Karpas-422 (cell line): ENCODE data around the gene TCP1. TPM values are rescaled to one million over a fixed set of nuclear protein-coding genes. Genes with fewer than 3 reads are reported as not detected.
A peak's percentile ranks its signal among the peaks of the same experiment; 100 is the strongest.
"Not testable (repeated sequence)": the region's sequence is repeated elsewhere in the genome, so short reads cannot be mapped to it uniquely, and the experiment has no call there.

ENCODE experiments used
- DNase-seq: peaks from one replicate; pipeline ENCODE4 v3.0.0-alpha.2; 2015
- H2AFZ ChIP-seq: fragments of 200-600 bp; sonication (generic); 2 replicates; pipeline ENCODE4 v1.6.1; 2014; ENCODE audit warnings: antibody characterized with exemption, low read length, mixed read lengths
- H3K27ac ChIP-seq: fragments of 200-600 bp; sonication (generic); 2 replicates; pipeline ENCODE4 v1.5.1; 2014; ENCODE audit warnings: mild to moderate bottlenecking, low read length, moderate library complexity
- H3K27me3 ChIP-seq: fragments of 200-600 bp; sonication (generic); 2 replicates; pipeline ENCODE4 v1.6.1; 2014; ENCODE audit warnings: low read length, mixed read lengths
- H3K36me3 ChIP-seq: fragments of 200-600 bp; sonication (generic); 2 replicates; pipeline ENCODE4 v1.6.1; 2014; ENCODE audit warnings: low read length, mixed read lengths; ENCODE audit not compliant: insufficient read depth
- H3K4me1 ChIP-seq: fragments of 200-600 bp; sonication (generic); 2 replicates; pipeline ENCODE4 v1.6.1; 2014; ENCODE audit warnings: mild to moderate bottlenecking, low read length, mixed read lengths
- H3K4me2 ChIP-seq: fragments of 200-600 bp; sonication (generic); 2 replicates; pipeline ENCODE4 v1.6.1; 2014; ENCODE audit warnings: low read length, low read depth, mild to moderate bottlenecking; ENCODE audit not compliant: poor library complexity, severe bottlenecking
- H3K4me3 ChIP-seq: fragments of 200-600 bp; sonication (generic); 2 replicates; pipeline ENCODE4 v1.5.1; 2014; ENCODE audit warnings: mild to moderate bottlenecking, antibody characterized with exemption, low read length, mixed read lengths
- H3K79me2 ChIP-seq: fragments of 200-600 bp; sonication (generic); 2 replicates; pipeline ENCODE4 v1.6.1; 2014; ENCODE audit warnings: mild to moderate bottlenecking, low read length, mixed read lengths
- H3K9ac ChIP-seq: fragments of 200-600 bp; sonication (generic); 2 replicates; pipeline ENCODE4 v1.6.0; 2014; ENCODE audit warnings: low read length
- H3K9me2 ChIP-seq: fragments of 200-600 bp; sonication (generic), shearing (Covaris generic); replicated peaks from 2 replicates; pipeline ENCODE4 v1.6.0; 2014; ENCODE audit warnings: mild to moderate bottlenecking, low read length, moderate library complexity; ENCODE audit not compliant: insufficient read depth
- H3K9me3 ChIP-seq: fragments of 300-700, 200-600 bp; sonication (generic); 2 replicates; pipeline ENCODE4 v1.6.1; 2014; ENCODE audit warnings: low read length, mixed read lengths
- H4K20me1 ChIP-seq: fragments of 200-600 bp; sonication (generic); 2 replicates; pipeline ENCODE4 v1.6.1; 2014; ENCODE audit warnings: mild to moderate bottlenecking, antibody characterized with exemption, low read length, low read depth; ENCODE audit not compliant: insufficient read depth
- total RNA-seq: library from RNA; depleted of rRNA; stranded (reverse); fragments of >200 nt; shearing (Covaris generic); gene quantifications from 2 replicates; pipeline ENCODE4 v1.2.3, GENCODE V29; 2014; ENCODE audit warnings: low replicate concordance

The TCP1 gene
- total RNA-seq, 1 experiment from 2014 or later, result 223 TPM

- no peak for DNase-seq
- Histone ChIP-seq H3K27ac (no peak overlapping the region), H3K79me2 (no peaks in the 10 kb centered on the region), H3K4me1 (peaks cover 7% of the 10 kb centered on the region), H4K20me1 (no peaks in the 10 kb centered on the region), H3K4me2 (no peak overlapping the region), H3K9me2 (no peaks in the 10 kb centered on the region), H2AFZ (no peak overlapping the region), H3K9me3 (no peaks in the 10 kb centered on the region), H3K27me3 (no peaks in the 10 kb centered on the region), H3K4me3 (no peak overlapping the region), H3K9ac (no peak overlapping the region), H3K36me3 (no peaks in the 10 kb centered on the region)
These were observed 41.3 kb upstream of the TCP1 start for GRCh38 chr6:159830501-159831372.

DNA sequence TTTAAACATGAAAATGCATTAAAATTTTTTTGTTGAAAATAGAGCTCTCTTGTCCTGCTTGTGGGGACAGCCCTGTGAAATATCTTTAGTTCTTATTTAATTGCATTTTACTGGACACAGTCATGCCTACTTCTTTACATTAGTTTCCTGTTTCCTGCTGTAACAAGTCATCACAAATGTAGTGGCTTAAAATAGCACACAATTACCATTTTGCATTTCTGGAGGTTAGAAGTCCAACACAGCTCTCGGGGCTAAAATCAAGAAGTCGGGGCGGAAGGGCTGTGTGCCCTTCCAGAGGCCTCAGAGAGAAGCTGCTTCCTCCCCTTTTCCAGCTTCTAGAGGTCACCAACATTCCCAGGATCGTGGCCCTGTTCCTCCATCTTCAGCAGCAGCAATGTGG is 40.1 kb upstream of the TCP1 start:
- Histone ChIP-seq H3K36me3 (no peaks in the 10 kb centered on the region), H3K4me3 (no peak overlapping the region), H3K9ac (no peak overlapping the region), H3K9me3 (no peaks in the 10 kb centered on the region), H2AFZ (no peak overlapping the region), H3K27me3 (no peaks in the 10 kb centered on the region), H3K4me2 (no peak overlapping the region), H3K4me1 (peaks cover 7% of the 10 kb centered on the region), H4K20me1 (no peaks in the 10 kb centered on the region), H3K27ac (no peak overlapping the region), H3K79me2 (no peaks in the 10 kb centered on the region), H3K9me2 (no peaks in the 10 kb centered on the region)
- DNase-seq, result peak; percentile 50

- Histone ChIP-seq H3K4me3 (no peak overlapping the region), H3K9me3 (no peaks in the 10 kb centered on the region), H3K9ac (no peak overlapping the region), H4K20me1 (no peaks in the 10 kb centered on the region), H2AFZ (no peak overlapping the region), H3K4me2 (no peak overlapping the region), H3K27ac (no peak overlapping the region), H3K79me2 (no peaks in the 10 kb centered on the region), H3K9me2 (no peaks in the 10 kb centered on the region), H3K36me3 (no peaks in the 10 kb centered on the region), H3K4me1 (peaks cover 7% of the 10 kb centered on the region), H3K27me3 (no peaks in the 10 kb centered on the region)
- DNase-seq, result no peak
These were observed 38.7 kb upstream of the TCP1 start for GRCh38 chr6:159828074-159828473.

GRCh38 chr6:159826968-159827647 is 37.7 kb upstream of the TCP1 start:
- no peak overlapping the region for H3K4me2 ChIP-seq
- H3K36me3 ChIP-seq, result no peaks in the 10 kb centered on the region
- no peaks in the 10 kb centered on the region for H4K20me1 ChIP-seq
- H3K4me1 ChIP-seq, result peaks cover 7% of the 10 kb centered on the region
- no peak overlapping the region for H2AFZ ChIP-seq
- H3K27ac ChIP-seq, result no peak overlapping the region
- H3K9me2 ChIP-seq, result no peaks in the 10 kb centered on the region
- no peak overlapping the region for H3K9ac ChIP-seq
- no peak for DNase-seq
- H3K79me2 ChIP-seq, result no peaks in the 10 kb centered on the region
- no peak overlapping the region for H3K4me3 ChIP-seq
- no peaks in the 10 kb centered on the region for H3K27me3 ChIP-seq
- H3K9me3 ChIP-seq, result no peaks in the 10 kb centered on the region

DNA sequence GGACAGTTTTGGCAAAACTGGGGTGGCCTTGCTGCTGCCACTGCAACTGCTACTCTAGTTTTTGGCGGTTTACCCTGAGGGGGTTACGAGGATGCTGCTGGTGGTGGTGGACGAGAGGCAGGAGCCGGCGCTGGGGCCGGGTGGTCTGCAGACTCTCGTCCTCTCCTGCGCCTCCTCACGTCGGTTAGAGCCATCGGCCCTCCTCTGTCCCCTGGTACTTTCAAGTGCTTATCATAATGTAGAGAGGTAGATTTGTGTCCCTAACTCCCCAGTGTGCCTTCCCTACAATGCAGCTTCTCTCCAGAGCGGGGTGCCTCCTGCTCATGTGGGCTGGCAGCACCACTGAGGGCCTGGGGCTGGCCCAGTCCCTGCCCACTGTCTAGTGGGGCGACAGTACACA is 36.6 kb upstream of the TCP1 start:
- Histone ChIP-seq H3K9me3 (no peaks in the 10 kb centered on the region), H3K4me1 (peaks cover 7% of the 10 kb centered on the region), H4K20me1 (no peaks in the 10 kb centered on the region), H3K27ac (no peak overlapping the region), H3K36me3 (no peaks in the 10 kb centered on the region), H3K9ac (no peak overlapping the region), H3K27me3 (no peaks in the 10 kb centered on the region), H3K4me2 (no peak overlapping the region), H3K4me3 (no peak overlapping the region), H2AFZ (no peak overlapping the region), H3K79me2 (no peaks in the 10 kb centered on the region), H3K9me2 (no peaks in the 10 kb centered on the region)
- no peak for DNase-seq

- not testable (repeated sequence) for DNase-seq, H3K9me2 ChIP-seq, H4K20me1 ChIP-seq, H3K36me3 ChIP-seq, H3K79me2 ChIP-seq, H2AFZ ChIP-seq, H3K9ac ChIP-seq, H3K9me3 ChIP-seq, H3K4me3 ChIP-seq, H3K27ac ChIP-seq, H3K4me2 ChIP-seq, H3K4me1 ChIP-seq, H3K27me3 ChIP-seq
These were observed 35.3 kb upstream of the TCP1 start for GRCh38 chr6:159824690-159825089.

DNA sequence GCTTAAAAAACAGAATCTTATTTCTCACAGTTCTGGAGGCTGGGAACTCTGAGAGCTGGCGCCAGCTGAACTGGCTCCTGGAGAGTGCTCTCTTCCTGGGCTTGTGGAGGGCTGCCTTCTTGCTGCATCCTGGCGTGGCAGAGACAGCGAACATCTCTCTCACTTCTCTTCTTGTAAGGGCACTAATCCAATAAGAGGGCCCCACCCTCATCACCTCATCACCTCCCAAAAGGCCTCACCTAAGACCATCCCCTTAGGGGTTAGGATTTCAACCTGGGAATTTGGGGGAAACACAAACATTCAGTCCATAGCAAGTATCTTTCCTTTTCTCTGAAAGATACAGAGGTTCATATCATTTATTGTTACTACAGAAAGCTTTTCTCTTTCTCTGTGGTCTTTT is 34.6 kb upstream of the TCP1 start:
- H3K36me3 ChIP-seq, result no peaks in the 10 kb centered on the region

DNA sequence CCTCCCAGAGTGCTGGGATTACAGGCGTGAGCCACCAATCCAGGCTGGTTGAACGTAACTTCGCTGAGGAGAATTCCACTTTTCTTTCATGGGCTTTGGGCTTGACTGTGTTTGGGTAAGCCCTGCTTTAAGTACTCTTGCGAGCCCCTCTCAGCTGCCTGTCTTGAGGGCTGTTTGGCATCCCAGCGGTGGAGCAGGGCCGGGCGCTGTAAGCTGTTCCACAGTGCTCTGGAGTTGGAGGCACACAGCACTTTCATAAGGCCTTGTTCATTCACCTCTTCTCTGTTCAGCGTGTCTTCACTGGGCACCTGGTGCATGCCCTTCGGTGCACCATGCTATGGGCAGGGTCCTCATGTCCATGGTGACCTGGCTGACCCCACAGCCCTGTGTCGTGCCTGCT is 32.3 kb upstream of the TCP1 start:
- Histone ChIP-seq H3K9me3 (no peaks in the 10 kb centered on the region), H3K9ac (no peak overlapping the region), H3K9me2 (no peaks in the 10 kb centered on the region), H3K36me3 (no peaks in the 10 kb centered on the region), H3K27ac (no peak overlapping the region), H3K4me1 (no peaks in the 10 kb centered on the region), H3K4me3 (no peak overlapping the region), H3K79me2 (no peaks in the 10 kb centered on the region), H2AFZ (no peak overlapping the region), H3K4me2 (no peak overlapping the region), H4K20me1 (no peaks in the 10 kb centered on the region), H3K27me3 (no peaks in the 10 kb centered on the region)
- DNase-seq, result no peak

More for the DNA sequence above, 34.6 kb upstream of the TCP1 start:
- no peak for DNase-seq
- Histone ChIP-seq H3K9me2 (no peaks in the 10 kb centered on the region), H3K9ac (no peak overlapping the region), H3K27me3 (no peaks in the 10 kb centered on the region), H3K27ac (no peak overlapping the region), H3K79me2 (no peaks in the 10 kb centered on the region), H3K4me1 (no peaks in the 10 kb centered on the region), H3K4me2 (no peak overlapping the region), H2AFZ (no peak overlapping the region), H3K9me3 (no peaks in the 10 kb centered on the region), H4K20me1 (no peaks in the 10 kb centered on the region), H3K4me3 (no peak overlapping the region)
